OCI-LY3 (cell line): ENCODE measurements around the gene TMEM218.

Source experiments
- CTCF ChIP-seq: fragments of 200-600, 300-600 bp; sonication (generic); IDR thresholded peaks from 2 replicates; pipeline ENCODE4 v1.5.1; 2014; ENCODE audit warnings: antibody characterized with exemption, low read length, low read depth
- EZH2phosphoT487 ChIP-seq: fragments of 200-600 bp; shearing (Covaris generic); IDR thresholded peaks from 2 replicates; pipeline ENCODE4 v1.6.1; 2018; ENCODE audit warnings: antibody characterized with exemption, mixed run types, low read depth

- no peak for TF ChIP-seq CTCF
- no peak for TF ChIP-seq EZH2phosphoT487
Observed at GRCh38 chr11:125111343-125112207, at the start of gene TMEM218.
